Umbilical cord (tissue), 2 donors: Measurements from ENCODE around the gene THRSP. TPM values are rescaled to one million over a fixed set of nuclear protein-coding genes. Genes with fewer than 3 reads are reported as not detected.
"Not testable (repeated sequence)": the region's sequence is repeated elsewhere in the genome, so short reads cannot be mapped to it uniquely, and the experiment has no call there.

Source experiments
- DNase-seq: peaks from one replicate; pipeline ENCODE4 v3.0.0-alpha.2; 2015; ENCODE audit warnings: low spot score
- total RNA-seq: library from RNA; depleted of rRNA; stranded (reverse); fragments of >200 nt; gene quantifications from one replicate; pipeline ENCODE4 v1.2.3, GENCODE V29; 2014; ENCODE audit warnings: low replicate concordance; ENCODE audit not compliant: insufficient read depth

THRSP gene
- total RNA-seq: 3.1 TPM

- no peak for DNase-seq
Observed at GRCh38 chr11:78063440-78064181, at the start of gene THRSP. Gene THRSP, plus strand, starts transcription at chr11:78063861. Its CDS starts 21 bp downstream, at chr11:78063882.

- not testable (repeated sequence) for DNase-seq
Observed at GRCh38 chr11:78014937-78015520, 48.6 kb upstream of the THRSP start.

- no peak for DNase-seq
Observed at GRCh38 chr11:78015878-78016277, 47.8 kb upstream of the THRSP start.

GRCh38 chr11:78019808-78020207 lies 43.9 kb upstream of the THRSP start:
- DNase-seq: no peak

- no peak for DNase-seq
Observed at GRCh38 chr11:78020246-78020645, 43.4 kb upstream of the THRSP start.

GRCh38 chr11:78021611-78022010 lies 42.0 kb upstream of the THRSP start:
- no peak for DNase-seq

GRCh38 chr11:78022397-78023396 lies 41.0 kb upstream of the THRSP start, which contains the start of gene KCTD14:
Gene KCTD14, minus strand, starts transcription at chr11:78023276. Its CDS starts 27 bp downstream, at chr11:78023249.
- peak; percentile 35 for DNase-seq

GRCh38 chr11:78023426-78023825 lies 40.2 kb upstream of the THRSP start:
- no peak for DNase-seq

- DNase-seq: no peak
Observed at GRCh38 chr11:78025378-78025777, 38.3 kb upstream of the THRSP start.

- no peak for DNase-seq
Observed at GRCh38 chr11:78027759-78028158, 35.9 kb upstream of the THRSP start.

- DNase-seq: not testable (repeated sequence)
Observed at GRCh38 chr11:78028423-78028822, 35.2 kb upstream of the THRSP start.

- peak; percentile 83 for DNase-seq
Observed at GRCh38 chr11:78030429-78031325, 33.0 kb upstream of the THRSP start.

- DNase-seq: no peak
Observed at GRCh38 chr11:78031629-78032028, 32.0 kb upstream of the THRSP start.

GRCh38 chr11:78032090-78032489 lies 31.6 kb upstream of the THRSP start:
- DNase-seq: peak; percentile 38

GRCh38 chr11:78033040-78033439 lies 30.6 kb upstream of the THRSP start:
- DNase-seq: no peak

GRCh38 chr11:78034623-78035022 lies 29.0 kb upstream of the THRSP start:
- no peak for DNase-seq

- DNase-seq: no peak
Observed at GRCh38 chr11:78036313-78036712, 27.3 kb upstream of the THRSP start.

GRCh38 chr11:78037056-78037455 lies 26.6 kb upstream of the THRSP start:
- DNase-seq: no peak

- no peak for DNase-seq
Observed at GRCh38 chr11:78037825-78038620, 25.6 kb upstream of the THRSP start.
